HepG2 (cell line): Measurements from ENCODE around the gene FKBP8. TPM values are rescaled to one million over a fixed set of nuclear protein-coding genes. Genes with fewer than 3 reads are reported as not detected.

ENCODE experiments used
- ATF6 ChIP-seq: sonication (generic); formaldehyde crosslinking; conservative IDR thresholded peaks from 2 replicates; pipeline ENCODE4 v1.4.0; 2020; ENCODE audit warnings: missing genetic modification reagents
- FOXK1 ChIP-seq: sonication (generic); formaldehyde crosslinking; IDR thresholded peaks from 2 replicates; pipeline ENCODE4 v1.4.0; 2020; ENCODE audit warnings: low read depth, missing genetic modification reagents, borderline replicate concordance
- KDM5A ChIP-seq: fragments of 200-600 bp; sonication (generic); IDR thresholded peaks from 2 replicates; pipeline ENCODE4 v1.7.0; 2018; ENCODE audit warnings: antibody characterized with exemption, mild to moderate bottlenecking, low read length, borderline replicate concordance
- MAZ ChIP-seq, 2 experiments: sonication (generic) in 1 of 2; formaldehyde crosslinking in 1 of 2; IDR thresholded peaks; 2 replicates each; pipeline versions ENCODE4 v1.5.0 to v1.6.1; 2012 to 2020; ENCODE audit warnings: low read depth in 2 of 2, mild to moderate bottlenecking in 2 of 2, borderline replicate concordance in 1 of 2, improper control_type of control experiment in 1 of 2, low read length in 1 of 2, missing genetic modification reagents in 1 of 2, moderate library complexity in 1 of 2
- RFX5 ChIP-seq: IDR thresholded peaks from 2 replicates; pipeline ENCODE4 v1.6.1; 2011; ENCODE audit warnings: low read depth, low read length, improper control_type of control experiment
- SIN3A ChIP-seq: IDR thresholded peaks from 2 replicates; pipeline ENCODE4 v1.6.1; 2011; ENCODE audit warnings: low read depth, mild to moderate bottlenecking, control low read depth, low read length, borderline replicate concordance
- SP1 ChIP-seq, 2 experiments: fragments of 450-650 bp in 1 of 2; sonication (generic) in 1 of 2; formaldehyde crosslinking in 1 of 2; IDR thresholded peaks; 2 replicates each; pipeline versions ENCODE4 v1.4.0 to v1.6.1; 2016 to 2020; ENCODE audit warnings: missing genetic modification reagents in 1 of 2
- ZFP82 ChIP-seq: sonication (generic); formaldehyde crosslinking; IDR thresholded peaks from 2 replicates; pipeline ENCODE4 v1.5.1; 2020; ENCODE audit warnings: mild to moderate bottlenecking, missing genetic modification reagents, borderline replicate concordance
- ZNF280D ChIP-seq: sonication (generic); formaldehyde crosslinking; IDR thresholded peaks from 2 replicates; pipeline ENCODE4 v1.5.1; 2020; ENCODE audit warnings: mild to moderate bottlenecking, missing genetic modification reagents
- ZNF431 ChIP-seq: sonication (generic); formaldehyde crosslinking; IDR thresholded peaks from 2 replicates; pipeline ENCODE4 v1.9.0; 2022; ENCODE audit warnings: missing genetic modification reagents, low read depth, mild to moderate bottlenecking, borderline replicate concordance
- ZNF646 ChIP-seq: sonication (generic); formaldehyde crosslinking; IDR thresholded peaks from 2 replicates; pipeline ENCODE4 v1.9.0; 2021; ENCODE audit warnings: mild to moderate bottlenecking, missing genetic modification reagents
- ZNF800 ChIP-seq: sonication (generic); formaldehyde crosslinking; IDR thresholded peaks from 2 replicates; pipeline ENCODE4 v1.4.0; 2020; ENCODE audit warnings: missing genetic modification reagents
- polyA plus RNA-seq, 8 experiments: library from polyadenylated mRNA; depleted of rRNA in 3 of 8; stranded (reverse) in 7 of 8; unstranded in 1 of 8; fragments of >200 nt; fragmentation: Illumina TruSeq in 4 of 8; extraction: Trizol in 4 of 8; gene quantifications; 2 replicates each; pipeline versions ENCODE4 v1.2.1 to v1.2.3, GENCODE V29; 2011 to 2016; ENCODE audit warnings: low read depth in 4 of 8, missing spikeins in 1 of 8, mixed read lengths in 1 of 8; ENCODE audit not compliant: insufficient read depth in 1 of 8
- total RNA-seq, 5 experiments: library from RNA; depleted of rRNA; stranded (reverse); fragments of >200 nt; fragmentation: Illumina TruSeq; extraction: Trizol; gene quantifications; 2 replicates each; pipeline ENCODE4 v1.2.3, GENCODE V29; 2016; ENCODE audit warnings: low read depth in 1 of 5

FKBP8 gene
- total and polyA plus RNA-seq, 2 of the 13 experiments (the other 11 are each of a cell fraction or from before 2014, with no cell fraction given): 81.7 to 93.9 TPM

GRCh38 chr19:18557411-18558201, 14.2 kb upstream of the FKBP8 start, which contains the start of gene KXD1 (continued):
- TF ChIP-seq ZNF431 (CRISPR knock-in tag) (no peak), KDM5A (peak; percentile 58; the same call in 1 of the 2 replicates), SP1 (IDR thresholded peaks at IDR 0.05) (no peak), SP1 (CRISPR knock-in tag; IDR thresholded peaks at IDR 0.05) (peak; percentile 59; the same call in 1 of the 2 replicates), MAZ (IDR thresholded peaks at IDR 0.05; ENCODE audit: borderline replicate concordance, low read depth, low read length) (peak; percentile 39; the same call in 1 of the 2 replicates), MAZ (CRISPR knock-in tag; IDR thresholded peaks at IDR 0.05; ENCODE audit: low read depth) (peak; percentile 54), ZNF646 (no peak), RFX5 (peak; percentile 57; the same call in 1 of the 2 replicates), SIN3A (peak; percentile 85; the same call in 1 of the 2 replicates), ZNF800 (CRISPR knock-in tag) (0 out of 2 replicates have a peak, but pooled peaks have one; percentile 37), FOXK1 (CRISPR knock-in tag) (0 out of 2 replicates have a peak, but pooled peaks have one; percentile 34), ZFP82 (CRISPR knock-in tag) (0 out of 2 replicates have a peak, but pooled peaks have one; percentile 81), ZNF280D (CRISPR knock-in tag) (peak; percentile 54; the same call in 1 of the 2 replicates), ATF6 (CRISPR knock-in tag) (no peak)
